Breast epithelium (tissue), 4 donors: ENCODE data around the gene KDM6B. TPM values are rescaled to one million over a fixed set of nuclear protein-coding genes. Genes with fewer than 3 reads are reported as not detected.

Source experiments
- DNase-seq, 2 donors: peaks; one replicate each; pipeline ENCODE4 v3.0.0-alpha.2; 2019; ENCODE audit warnings: low spot score in 2 of 2
- H3K27ac ChIP-seq, 2 donors: fragments of 200-600 bp; sonication (generic) in 1 of 2; one replicate each; pipeline ENCODE4 v1.5.1; 2016 to 2019; ENCODE audit warnings: mild to moderate bottlenecking in 1 of 2
- H3K27me3 ChIP-seq, 2 donors: fragments of 200-600 bp; sonication (generic) in 1 of 2; one replicate each; pipeline versions ENCODE4 v1.5.1 to v1.6.0; 2017 to 2019; ENCODE audit warnings: control low read depth in 1 of 2, mild to moderate bottlenecking in 1 of 2
- H3K36me3 ChIP-seq: fragments of 200-600 bp; one replicate; pipeline ENCODE4 v1.5.1; 2019
- H3K4me1 ChIP-seq, 2 donors: fragments of 200-600 bp; sonication (generic); one replicate each; pipeline ENCODE4 v1.5.1; 2016 to 2019; ENCODE audit warnings: control low read depth in 1 of 2
- H3K4me3 ChIP-seq, 3 donors: fragments of 200-600 bp; sonication (generic); 1 replicate in 2 of 3; 2 replicates in 1 of 3; pipeline ENCODE4 v1.5.1; 2016 to 2019; ENCODE audit warnings: mild to moderate bottlenecking in 3 of 3, moderate library complexity in 2 of 3
- H3K9me3 ChIP-seq, 2 donors: fragments of 200-600 bp; sonication (generic) in 1 of 2; one replicate each; pipeline ENCODE4 v1.5.1; 2016 to 2019; ENCODE audit warnings: control low read depth in 1 of 2
- CTCF ChIP-seq, 3 donors: fragments of 450-650 bp; IDR thresholded peaks; one replicate each; pipeline ENCODE4 v1.5.1; 2016 to 2017; ENCODE audit warnings: antibody characterized with exemption in 3 of 3, mild to moderate bottlenecking in 3 of 3, moderate library complexity in 3 of 3
- POLR2A ChIP-seq: fragments of 450-650 bp; IDR thresholded peaks from one replicate; pipeline ENCODE4 v1.6.1; 2016; ENCODE audit warnings: antibody characterized with exemption, mild to moderate bottlenecking, moderate library complexity
- POLR2AphosphoS5 ChIP-seq, 3 donors: sonication (generic); formaldehyde crosslinking; IDR thresholded peaks; one replicate each; pipeline ENCODE4 v1.6.1; 2017; ENCODE audit warnings: antibody characterized with exemption in 3 of 3
- intact Hi-C: fragments of 100-400 bp; cut with DNase I; formaldehyde crosslinking; loops from one replicate; pipeline ENCODE4 v1.15.1; 2023; ENCODE audit warnings: low total_unique reads
- total RNA-seq, 3 donors: library from RNA; depleted of rRNA; stranded (reverse); fragments of >200 nt; gene quantifications; one replicate each; pipeline ENCODE4 v1.1.0, GENCODE V29; 2016

KDM6B gene
- total RNA-seq, 3 donors from 2014 or later: 6.4 to 89.7 (median 10.5) TPM

DNA sequence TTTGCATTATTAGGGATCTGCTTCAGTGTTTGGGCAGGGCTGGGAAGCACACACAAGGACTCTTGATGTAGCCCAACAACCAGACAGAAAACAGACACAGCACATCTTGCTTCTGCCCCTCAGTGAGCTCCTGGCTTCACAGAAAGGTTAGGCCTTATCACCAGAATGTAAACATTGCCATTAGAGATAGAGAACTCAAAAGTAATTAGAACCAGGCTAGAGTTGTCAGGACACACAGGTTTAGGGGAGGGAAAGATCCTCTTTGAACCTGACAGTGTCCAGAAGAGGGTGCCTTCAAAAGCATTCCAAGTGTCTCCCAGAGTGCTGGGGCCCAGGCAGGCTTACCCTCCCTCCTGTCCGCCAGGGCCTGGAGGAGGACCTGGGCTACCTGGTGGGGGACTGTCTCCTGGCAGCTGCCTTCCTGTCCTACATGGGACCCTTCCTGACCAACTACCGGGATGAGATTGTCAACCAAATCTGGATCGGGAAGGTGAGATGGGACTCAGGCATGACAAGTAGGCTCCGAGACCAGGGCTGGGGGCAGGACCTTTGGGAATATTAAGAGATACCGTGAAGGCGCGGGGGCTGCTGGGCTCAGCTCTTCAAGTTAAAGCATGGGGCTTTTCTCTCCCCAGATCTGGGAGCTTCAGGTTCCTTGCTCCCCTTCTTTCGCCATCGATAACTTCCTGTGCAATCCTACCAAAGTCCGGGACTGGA, 16.9 kb upstream of the KDM6B start:
- Histone ChIP-seq H3K4me1 (no peaks in the 10 kb centered on the region), H3K27me3 (no peaks in the 10 kb centered on the region), H3K4me3 (no peak overlapping the region), H3K36me3 (no peaks in the 10 kb centered on the region), H3K27ac (no peak overlapping the region), H3K9me3 (no peaks in the 10 kb centered on the region)
- intact Hi-C loops: no loop called here
- DNase-seq: no peak
- TF ChIP-seq CTCF (IDR thresholded peaks at IDR 0.05) (no peak), POLR2A (no peak), POLR2AphosphoS5 (IDR thresholded peaks at IDR 0.05) (no peak)

- TF ChIP-seq POLR2A (no peak), POLR2AphosphoS5 (IDR thresholded peaks at IDR 0.05) (no peak)
- Histone ChIP-seq H3K27ac (no peak overlapping the region), H3K9me3 (no peaks in the 10 kb centered on the region), H3K36me3 (no peaks in the 10 kb centered on the region), H3K27me3 (no peaks in the 10 kb centered on the region), H3K4me1 (no peaks in the 10 kb centered on the region), H3K4me3 (no peak overlapping the region)
- intact Hi-C loops: no loop called here
- DNase-seq: no peak
Measured at GRCh38 chr17:7817643-7817964, 16.4 kb upstream of the KDM6B start.

GRCh38 chr17:7818026-7818425, 16.0 kb upstream of the KDM6B start:
- no peaks in the 10 kb centered on the region for H3K9me3 ChIP-seq
- no peaks in the 10 kb centered on the region for H3K36me3 ChIP-seq
- H3K27me3 ChIP-seq: no peaks in the 10 kb centered on the region
- no peaks in the 10 kb centered on the region for H3K4me1 ChIP-seq
- no peak overlapping the region for H3K4me3 ChIP-seq
- intact Hi-C loops: no loop called here
- no peak for DNase-seq
- TF ChIP-seq POLR2A (no peak), CTCF (IDR thresholded peaks at IDR 0.05) (no peak), POLR2AphosphoS5 (IDR thresholded peaks at IDR 0.05) (no peak)
- H3K27ac ChIP-seq: no peak overlapping the region

DNA sequence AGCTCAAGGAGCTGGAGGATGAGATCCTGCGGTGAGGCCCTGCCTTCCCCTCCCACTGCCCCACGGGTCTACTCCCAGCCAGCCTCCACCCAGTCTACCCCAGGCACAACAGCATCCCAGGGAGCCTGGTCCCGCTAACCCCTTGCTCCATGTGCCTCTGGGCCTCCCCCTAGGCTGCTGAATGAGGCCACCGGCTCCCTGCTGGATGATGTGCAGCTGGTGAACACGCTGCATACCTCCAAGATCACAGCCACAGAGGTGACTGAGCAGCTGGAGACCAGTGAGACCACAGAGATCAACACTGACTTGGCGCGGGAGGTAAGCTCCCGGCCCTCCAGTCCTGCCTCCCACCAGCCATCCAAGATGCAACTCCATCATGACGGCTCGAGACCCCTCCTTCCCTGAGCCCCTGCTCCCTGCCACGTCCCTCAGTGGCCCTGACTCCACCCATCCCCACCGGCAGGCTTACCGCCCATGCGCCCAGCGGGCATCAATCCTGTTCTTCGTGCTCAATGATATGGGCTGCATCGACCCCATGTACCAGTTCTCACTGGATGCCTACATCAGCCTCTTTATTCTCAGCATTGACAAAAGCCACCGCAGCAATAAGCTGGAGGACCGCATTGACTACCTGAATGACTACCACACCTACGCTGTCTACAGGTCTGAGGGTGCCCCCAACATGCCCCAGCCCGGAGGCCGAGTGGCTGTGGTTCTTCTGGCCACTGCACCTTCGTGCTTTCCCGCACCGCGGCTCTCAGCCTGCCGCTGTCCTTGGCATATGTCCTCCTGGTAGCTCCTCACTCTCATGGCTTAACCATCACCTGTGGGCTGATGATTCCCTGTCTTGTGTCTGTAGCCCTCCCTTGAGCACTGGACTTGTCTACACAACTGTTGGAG, 15.0 kb upstream of the KDM6B start:
- no peaks in the 10 kb centered on the region for H3K36me3 ChIP-seq
- H3K4me1 ChIP-seq: no peaks in the 10 kb centered on the region
- H3K4me3 ChIP-seq: no peak overlapping the region
- TF ChIP-seq POLR2A (no peak), CTCF (IDR thresholded peaks at IDR 0.05) (no peak), POLR2AphosphoS5 (IDR thresholded peaks at IDR 0.05) (no peak)
- no peaks in the 10 kb centered on the region for H3K9me3 ChIP-seq
- DNase-seq: no peak
- no peaks in the 10 kb centered on the region for H3K27me3 ChIP-seq
- H3K27ac ChIP-seq: no peak overlapping the region
- intact Hi-C loops: no loop called here

DNA sequence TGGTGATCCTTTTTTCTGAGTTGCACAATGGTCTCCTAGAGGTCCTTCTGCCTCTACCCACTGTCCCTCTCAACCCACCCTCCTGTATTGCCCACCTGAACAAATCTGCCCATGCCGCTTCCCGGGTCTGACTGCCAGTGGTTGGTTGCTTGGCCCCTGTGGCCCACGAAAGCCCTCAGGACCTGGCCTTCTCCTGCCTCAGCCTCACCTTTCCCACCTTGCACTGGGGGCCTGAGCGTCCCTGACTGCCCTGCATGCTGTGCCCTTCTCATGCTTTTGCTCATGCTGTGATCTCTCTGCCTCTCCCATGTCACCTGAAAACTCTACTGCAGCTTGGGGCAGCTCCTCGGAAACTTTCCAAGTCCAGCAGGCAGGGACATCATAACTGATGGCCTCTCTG, 13.8 kb upstream of the KDM6B start:
- DNase-seq: no peak
- intact Hi-C loops: no loop called here
- Histone ChIP-seq H3K9me3 (no peaks in the 10 kb centered on the region), H3K36me3 (no peaks in the 10 kb centered on the region), H3K4me3 (no peak overlapping the region), H3K27ac (no peak overlapping the region), H3K4me1 (no peaks in the 10 kb centered on the region), H3K27me3 (no peaks in the 10 kb centered on the region)
- TF ChIP-seq POLR2A: no peak
- TF ChIP-seq POLR2AphosphoS5 (IDR thresholded peaks at IDR 0.05): no peak
- TF ChIP-seq CTCF (IDR thresholded peaks at IDR 0.05): no peak
